ENCODE results near the gene AK8.

AK8 gene

GRCh38 chr9:132888151-132888550, 10.1 kb upstream of the AK8 start:
- DNase-seq (ENCODE audit: low read depth in 3 of 3, low spot score in 1 of 3): no peak

- DNase-seq (ENCODE audit: low read depth in 3 of 3, low spot score in 1 of 3): no peak
Measured at GRCh38 chr9:132887181-132888120, 9.4 kb upstream of the AK8 start.

- no peak for DNase-seq (ENCODE audit: low read depth in 3 of 3, low spot score in 1 of 3)
Measured at GRCh38 chr9:132886334-132886725, 8.2 kb upstream of the AK8 start.

- no peak for DNase-seq (ENCODE audit: low read depth in 3 of 3, low spot score in 1 of 3)
Measured at GRCh38 chr9:132885720-132886333, 7.7 kb upstream of the AK8 start.

- no peak for DNase-seq (ENCODE audit: low read depth in 3 of 3, low spot score in 1 of 3)
Measured at GRCh38 chr9:132883349-132884294, 5.5 kb upstream of the AK8 start.

- no peak for DNase-seq (ENCODE audit: low read depth in 3 of 3, low spot score in 1 of 3)
Measured at GRCh38 chr9:132882616-132883015, 4.5 kb upstream of the AK8 start.

GRCh38 chr9:132881826-132882225, 3.7 kb upstream of the AK8 start:
- no peak for DNase-seq (ENCODE audit: low read depth in 3 of 3, low spot score in 1 of 3)

- no peak for DNase-seq (ENCODE audit: low read depth in 3 of 3, low spot score in 1 of 3)
Measured at GRCh38 chr9:132880324-132880661, 2.2 kb upstream of the AK8 start.

GRCh38 chr9:132879457-132880323, 1.6 kb upstream of the AK8 start:
- DNase-seq (ENCODE audit: low read depth in 3 of 3, low spot score in 1 of 3): no peak

GRCh38 chr9:132878695-132879456, 792 bp upstream of the AK8 start, which contains the start of gene SPACA9:
TSS of gene SPACA9 (plus strand) at chr9:132878898. CDS start at chr9:132883948, 5,050 bp downstream.
- peak in 1 of 3 donors; percentile 7 for DNase-seq (ENCODE audit: low read depth in 3 of 3, low spot score in 1 of 3)

GRCh38 chr9:132877458-132877823, 643 bp downstream of the AK8 start:
- DNase-seq (ENCODE audit: low read depth in 3 of 3, low spot score in 1 of 3): no peak

GRCh38 chr9:132876849-132877248, 1.2 kb downstream of the AK8 start:
- DNase-seq (ENCODE audit: low read depth in 3 of 3, low spot score in 1 of 3): no peak

- no peak for DNase-seq (ENCODE audit: low read depth in 3 of 3, low spot score in 1 of 3)
Measured at GRCh38 chr9:132875159-132875558, 2.9 kb downstream of the AK8 start.

GRCh38 chr9:132873403-132873802, 4.7 kb downstream of the AK8 start:
- DNase-seq (ENCODE audit: low read depth in 3 of 3, low spot score in 1 of 3): no peak

- DNase-seq (ENCODE audit: low read depth in 3 of 3, low spot score in 1 of 3): no peak
Measured at GRCh38 chr9:132869266-132869665, 8.8 kb downstream of the AK8 start.

- DNase-seq (ENCODE audit: low read depth in 3 of 3, low spot score in 1 of 3): no peak
Measured at GRCh38 chr9:132866898-132867297, 11.2 kb downstream of the AK8 start.

GRCh38 chr9:132864691-132865090, 13.4 kb downstream of the AK8 start:
- DNase-seq (ENCODE audit: low read depth in 3 of 3, low spot score in 1 of 3): no peak

- DNase-seq (ENCODE audit: low read depth in 3 of 3, low spot score in 1 of 3): no peak
Measured at GRCh38 chr9:132864277-132864676, 13.8 kb downstream of the AK8 start.

GRCh38 chr9:132863096-132863495, 15.0 kb downstream of the AK8 start:
- DNase-seq (ENCODE audit: low read depth in 3 of 3, low spot score in 1 of 3): no peak

- no peak for DNase-seq (ENCODE audit: low read depth in 3 of 3, low spot score in 1 of 3)
Measured at GRCh38 chr9:132862533-132862932, 15.6 kb downstream of the AK8 start.

All from stimulated activated CD4-positive, alpha-beta T cell treated with anti-CD3 and anti-CD28 coated beads, TNF-alpha, amount 100 ng/mL, for 1 hour (primary cell).